GM10266 (cell line): Measurements from ENCODE around the gene GBX2.

ENCODE experiments used
- DNase-seq: peaks from one replicate; pipeline ENCODE4 v3.0.0; 2012; ENCODE audit errors: extremely low spot score
- TF ChIP-seq, protein P1 (sequence below): IDR thresholded peaks from 2 replicates; pipeline ENCODE4 v1.5.1; 2012; ENCODE audit warnings: mild to moderate bottlenecking, low read depth; ENCODE audit not compliant: control insufficient read depth, insufficient read depth; ENCODE audit errors: missing control alignments

The GBX2 gene

DNA sequence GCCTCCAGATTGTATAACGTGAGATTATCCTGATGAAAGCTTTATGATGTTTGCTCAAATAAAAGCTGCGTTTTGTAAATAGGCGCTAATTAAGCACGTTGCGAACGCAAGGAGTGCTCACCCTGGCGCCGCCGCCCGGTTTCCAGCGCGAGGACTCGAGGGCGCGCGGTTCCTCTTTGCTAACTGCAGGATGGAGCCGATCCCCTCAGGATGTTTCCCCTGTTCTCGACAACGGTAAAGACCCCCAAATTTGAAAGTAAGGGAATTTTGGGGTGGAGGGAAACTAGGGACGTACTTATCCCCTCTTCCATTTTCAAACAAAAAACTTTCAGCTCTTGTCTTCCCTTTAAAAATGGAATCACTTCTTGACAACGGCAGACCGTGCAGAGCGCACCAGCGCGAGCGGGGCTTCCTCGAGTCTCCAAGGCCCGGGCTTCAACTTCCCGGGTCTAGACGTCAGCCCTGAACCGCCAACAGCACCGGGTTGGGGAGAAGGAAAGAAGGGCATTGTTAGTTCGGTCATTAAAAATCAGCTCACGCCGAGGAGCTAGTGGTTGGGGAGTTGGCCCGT is 1.1 kb upstream of the GBX2 start:
- no peak for DNase-seq
- TF ChIP-seq, protein P1, sequence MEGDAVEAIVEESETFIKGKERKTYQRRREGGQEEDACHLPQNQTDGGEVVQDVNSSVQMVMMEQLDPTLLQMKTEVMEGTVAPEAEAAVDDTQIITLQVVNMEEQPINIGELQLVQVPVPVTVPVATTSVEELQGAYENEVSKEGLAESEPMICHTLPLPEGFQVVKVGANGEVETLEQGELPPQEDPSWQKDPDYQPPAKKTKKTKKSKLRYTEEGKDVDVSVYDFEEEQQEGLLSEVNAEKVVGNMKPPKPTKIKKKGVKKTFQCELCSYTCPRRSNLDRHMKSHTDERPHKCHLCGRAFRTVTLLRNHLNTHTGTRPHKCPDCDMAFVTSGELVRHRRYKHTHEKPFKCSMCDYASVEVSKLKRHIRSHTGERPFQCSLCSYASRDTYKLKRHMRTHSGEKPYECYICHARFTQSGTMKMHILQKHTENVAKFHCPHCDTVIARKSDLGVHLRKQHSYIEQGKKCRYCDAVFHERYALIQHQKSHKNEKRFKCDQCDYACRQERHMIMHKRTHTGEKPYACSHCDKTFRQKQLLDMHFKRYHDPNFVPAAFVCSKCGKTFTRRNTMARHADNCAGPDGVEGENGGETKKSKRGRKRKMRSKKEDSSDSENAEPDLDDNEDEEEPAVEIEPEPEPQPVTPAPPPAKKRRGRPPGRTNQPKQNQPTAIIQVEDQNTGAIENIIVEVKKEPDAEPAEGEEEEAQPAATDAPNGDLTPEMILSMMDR = no peak

DNA sequence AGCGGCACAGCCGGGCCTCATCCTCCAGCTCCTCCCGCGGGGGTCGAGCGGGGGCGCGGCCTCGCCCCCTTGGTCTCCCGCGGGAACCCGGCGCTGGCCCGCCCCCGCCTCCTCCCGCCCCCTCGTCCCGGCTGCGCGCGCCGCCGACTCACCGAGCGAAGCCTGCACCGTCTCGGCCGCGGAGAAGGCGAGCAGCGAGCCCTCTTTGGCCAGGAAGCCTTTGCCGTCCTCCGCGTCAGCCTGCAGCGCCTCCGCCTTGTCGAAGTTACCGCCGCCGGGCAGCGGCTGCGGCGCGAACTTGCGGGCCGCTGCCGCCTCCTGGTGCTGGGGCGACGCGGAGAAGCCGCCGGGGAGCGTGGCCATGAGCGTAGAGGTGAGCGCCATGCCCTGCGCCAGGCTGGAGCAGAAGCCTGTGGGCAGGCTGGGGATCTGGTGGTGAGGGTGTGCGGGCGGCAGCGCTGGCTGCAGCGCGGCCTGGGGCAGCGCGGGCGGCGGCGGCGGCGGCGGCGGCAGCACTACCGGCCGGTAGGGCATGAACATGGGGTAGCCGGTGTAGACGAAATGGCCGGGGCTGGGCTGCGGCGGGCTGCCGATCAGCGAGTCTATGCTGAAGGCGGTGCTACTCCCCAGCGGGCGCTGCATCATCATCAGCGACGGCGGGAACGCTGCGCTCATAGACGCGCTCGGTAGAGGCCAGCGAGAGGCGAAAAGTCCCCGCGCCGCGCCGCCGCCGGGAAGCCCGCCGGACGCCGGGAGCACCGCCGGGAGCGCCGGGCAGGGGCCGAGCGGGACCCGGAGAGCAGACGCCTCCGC is 683 bp downstream of the GBX2 start:
- TF ChIP-seq, protein P1 = no peak
- DNase-seq = no peak

DNA sequence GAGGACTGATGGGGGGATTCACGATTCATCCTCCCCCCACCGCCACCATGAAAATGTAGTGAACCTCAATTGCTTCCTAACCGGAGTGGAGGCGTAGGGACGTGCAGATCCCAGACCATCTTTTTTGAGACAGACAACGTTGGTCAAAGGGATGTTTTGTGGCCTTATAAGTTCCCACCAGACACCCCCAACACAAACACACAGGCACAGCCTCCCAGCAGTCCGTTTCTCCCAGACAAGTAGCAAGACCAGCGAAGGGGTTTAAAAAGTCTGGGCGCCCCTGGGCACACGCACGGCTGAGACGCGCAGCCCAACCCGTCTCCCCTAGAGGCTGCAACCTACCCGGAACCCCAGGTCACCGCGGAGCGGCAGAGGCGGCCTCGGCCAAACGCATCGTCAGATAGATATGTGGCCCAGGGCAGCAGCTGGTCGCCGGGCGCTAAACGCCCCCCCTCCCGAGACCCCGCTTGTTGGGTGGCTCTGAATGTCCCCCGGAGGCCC is 1.3 kb downstream of the GBX2 start:
- no peak for DNase-seq
- TF ChIP-seq, protein P1 = no peak

DNA sequence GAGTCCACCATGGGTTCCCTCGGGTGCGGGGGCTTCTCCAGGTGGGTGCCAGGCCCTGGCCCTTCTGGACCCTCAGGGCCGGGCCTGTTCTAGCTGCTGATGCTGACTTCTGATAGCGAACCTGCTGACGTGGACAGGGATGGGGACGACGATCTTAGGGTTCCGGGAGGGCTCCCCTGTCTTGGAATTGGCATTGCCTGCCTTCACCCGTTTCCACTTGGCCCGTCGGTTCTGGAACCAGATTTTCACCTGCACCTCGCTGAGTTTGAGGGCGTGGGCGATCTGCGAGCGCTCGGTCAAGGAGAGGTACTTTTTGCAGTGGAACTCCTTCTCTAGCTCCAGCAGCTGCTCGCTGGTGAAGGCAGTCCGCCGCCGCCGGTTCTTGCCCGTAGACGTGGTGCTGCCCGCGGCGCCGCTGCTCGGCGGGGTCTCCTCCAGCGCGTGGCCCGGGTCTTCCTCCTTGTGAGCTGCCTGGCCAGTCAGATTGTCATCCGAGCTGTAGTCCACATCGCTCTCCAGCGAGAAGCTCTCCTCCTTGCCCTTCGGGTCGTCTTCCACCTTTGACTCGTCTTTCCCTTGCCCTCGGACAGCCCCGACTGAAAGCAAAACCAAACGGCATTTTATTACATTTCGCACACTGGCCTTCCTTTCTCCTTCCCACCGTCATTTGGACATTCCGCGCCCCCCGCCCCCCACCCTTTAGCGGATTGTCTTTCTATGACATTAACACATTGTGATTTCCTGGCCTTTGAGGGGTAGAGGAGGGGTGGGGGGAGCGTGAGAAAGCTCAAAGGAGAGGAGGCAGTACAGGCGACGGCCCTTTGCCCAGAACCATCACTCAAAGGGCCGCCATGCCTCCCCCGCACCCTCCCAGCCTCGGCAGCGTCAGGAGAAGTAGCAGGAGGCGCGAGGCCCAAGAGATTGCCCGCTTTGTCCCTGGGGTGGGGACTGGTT is 2.1 kb downstream of the GBX2 start:
- TF ChIP-seq, protein P1 = no peak
- no peak for DNase-seq

DNA sequence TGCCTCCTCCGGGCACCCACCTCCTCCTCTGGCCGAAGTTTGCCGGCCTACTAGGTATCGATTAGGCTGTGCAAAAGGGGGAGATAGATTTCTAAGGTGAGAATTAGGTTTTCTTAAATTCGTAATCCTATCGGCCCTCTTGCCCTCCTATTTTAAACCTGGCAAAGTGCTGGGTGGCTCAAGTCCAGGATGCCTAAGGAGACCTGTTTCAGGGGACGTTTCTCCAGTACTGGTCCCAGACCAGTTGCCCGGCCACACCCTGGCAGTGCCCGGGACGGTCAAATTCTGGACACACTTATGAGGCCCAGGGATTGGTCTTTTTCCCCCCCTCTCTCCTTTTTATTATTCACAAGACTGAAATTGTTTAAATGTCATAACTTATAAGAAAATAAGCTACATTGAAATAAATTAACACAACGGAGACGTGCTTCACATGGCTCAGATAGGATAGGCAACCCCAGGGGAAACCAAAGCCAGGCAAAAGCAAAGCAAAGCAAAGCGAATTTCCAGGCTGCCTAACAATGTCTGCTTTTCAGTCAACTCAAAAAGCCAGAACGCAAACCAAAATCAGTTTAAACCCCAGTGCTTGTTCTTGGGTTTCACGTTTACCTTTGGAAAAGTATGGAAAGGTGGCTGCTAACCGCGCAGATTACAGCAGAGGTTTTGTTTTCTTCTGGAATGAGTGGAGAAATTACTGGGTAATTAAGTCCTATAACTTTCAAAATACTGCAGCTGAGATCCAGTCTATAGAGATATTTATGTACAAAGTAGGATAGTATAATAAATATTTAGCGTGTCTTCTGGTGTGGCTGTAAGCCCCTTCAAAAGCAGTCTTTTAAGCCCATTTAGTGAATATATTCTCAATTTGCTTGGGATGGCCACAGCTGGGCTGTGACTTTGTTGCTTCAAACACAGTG is 3.0 kb downstream of the GBX2 start:
- TF ChIP-seq, protein P1 = no peak
- DNase-seq = peak; percentile 28

DNA sequence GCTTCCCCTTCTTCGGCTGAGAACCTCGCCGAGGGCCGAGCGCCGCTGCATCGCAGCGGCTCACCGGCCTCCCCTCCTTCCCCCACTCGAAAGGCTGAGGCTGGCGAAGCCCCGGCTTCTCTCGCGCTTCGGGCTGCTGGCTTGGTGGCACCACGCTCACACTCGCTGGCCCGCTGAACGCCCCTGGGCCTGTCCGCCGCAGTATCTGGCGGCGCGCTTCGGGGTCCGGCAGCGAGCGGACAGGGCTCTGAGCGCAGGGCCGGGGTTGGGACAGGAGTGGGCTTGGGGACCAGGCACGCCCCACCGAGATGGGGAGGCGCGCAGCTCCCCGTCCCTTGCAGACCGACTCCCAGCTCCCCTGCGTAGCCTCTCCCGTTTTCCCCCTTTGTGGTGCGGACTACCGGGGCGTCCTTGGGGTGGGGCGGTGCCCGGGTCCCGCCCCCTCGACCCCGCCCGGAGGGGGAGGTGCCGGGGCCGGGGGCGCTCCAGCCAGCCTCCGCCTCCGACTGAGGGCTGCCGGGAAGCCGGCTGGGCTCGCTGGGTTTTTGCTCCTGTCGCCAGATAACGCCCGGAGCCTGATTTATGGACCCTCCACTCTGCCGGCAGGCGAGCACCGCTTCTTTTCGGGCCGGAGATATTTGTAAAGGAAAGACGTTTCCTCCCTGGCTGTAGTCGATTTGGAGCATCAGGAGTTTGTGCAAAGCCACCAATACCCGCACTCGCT is 3.8 kb downstream of the GBX2 start:
- peak; percentile 21 for DNase-seq
- TF ChIP-seq, protein P1 = no peak
